Measurements from ENCODE around the gene MACF1. TPM values are rescaled to one million over a fixed set of nuclear protein-coding genes. Genes with fewer than 3 reads are reported as not detected.

The MACF1 gene
- total and polyA plus RNA-seq, 2 of the 13 experiments (the other 11 are each of a cell fraction or from before 2014, with no cell fraction given): 36.7 to 65.4 TPM

DNA sequence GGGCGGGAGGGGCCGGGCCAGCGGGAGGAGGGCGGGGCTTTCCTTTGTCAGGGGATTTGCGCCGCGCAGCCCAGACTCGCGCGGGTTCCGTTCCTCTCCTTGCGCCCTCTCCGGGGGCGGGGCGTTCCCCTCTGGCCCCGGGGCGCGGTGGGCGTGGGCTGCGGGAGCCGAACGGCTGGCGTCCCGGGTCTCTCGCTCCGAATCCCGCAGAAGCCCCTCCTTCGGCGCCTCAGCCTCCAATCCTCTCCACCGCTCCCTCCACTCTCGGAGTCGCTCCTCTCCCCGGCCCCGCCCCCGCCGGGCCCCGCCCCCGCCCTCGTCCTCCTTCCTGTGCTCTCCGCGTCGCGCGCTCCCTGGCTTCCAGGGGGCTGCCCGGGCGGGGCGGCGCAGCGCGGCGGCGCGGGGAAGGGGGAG lies 204.2 kb downstream of the MACF1 start (continued):
- TF ChIP-seq HCFC1 (IDR thresholded peaks at IDR 0.05; ENCODE audit: low read depth, low read length): no peak
- 0 out of 2 replicates have a peak, but pooled peaks have one; percentile 11 for TF ChIP-seq RFXAP (CRISPR knock-in tag; IDR thresholded peaks at IDR 0.05; ENCODE audit: borderline replicate concordance)
- no peak for TF ChIP-seq NR0B2 (CRISPR knock-in tag; IDR thresholded peaks at IDR 0.05)
- TF ChIP-seq ZNF510 (CRISPR knock-in tag; IDR thresholded peaks at IDR 0.05; ENCODE audit: low read depth): no peak
- TF ChIP-seq, protein P1, sequence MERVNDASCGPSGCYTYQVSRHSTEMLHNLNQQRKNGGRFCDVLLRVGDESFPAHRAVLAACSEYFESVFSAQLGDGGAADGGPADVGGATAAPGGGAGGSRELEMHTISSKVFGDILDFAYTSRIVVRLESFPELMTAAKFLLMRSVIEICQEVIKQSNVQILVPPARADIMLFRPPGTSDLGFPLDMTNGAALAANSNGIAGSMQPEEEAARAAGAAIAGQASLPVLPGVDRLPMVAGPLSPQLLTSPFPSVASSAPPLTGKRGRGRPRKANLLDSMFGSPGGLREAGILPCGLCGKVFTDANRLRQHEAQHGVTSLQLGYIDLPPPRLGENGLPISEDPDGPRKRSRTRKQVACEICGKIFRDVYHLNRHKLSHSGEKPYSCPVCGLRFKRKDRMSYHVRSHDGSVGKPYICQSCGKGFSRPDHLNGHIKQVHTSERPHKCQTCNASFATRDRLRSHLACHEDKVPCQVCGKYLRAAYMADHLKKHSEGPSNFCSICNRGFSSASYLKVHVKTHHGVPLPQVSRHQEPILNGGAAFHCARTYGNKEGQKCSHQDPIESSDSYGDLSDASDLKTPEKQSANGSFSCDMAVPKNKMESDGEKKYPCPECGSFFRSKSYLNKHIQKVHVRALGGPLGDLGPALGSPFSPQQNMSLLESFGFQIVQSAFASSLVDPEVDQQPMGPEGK (CRISPR knock-in tag; IDR thresholded peaks at IDR 0.05): peak; percentile 61; the same call in 1 of the 2 replicates
- no peak for TF ChIP-seq ZFP41 (CRISPR knock-in tag; IDR thresholded peaks at IDR 0.05; ENCODE audit: borderline replicate concordance)
- TF ChIP-seq MXD4 (CRISPR knock-in tag; IDR thresholded peaks at IDR 0.05): no peak
- TF ChIP-seq ETS1 (CRISPR knock-in tag; IDR thresholded peaks at IDR 0.05): no peak
- TF ChIP-seq ZNF792 (CRISPR knock-in tag; IDR thresholded peaks at IDR 0.05): peak; percentile 45; the same call in 1 of the 2 replicates
- peak; percentile 5; the same call in 1 of the 2 replicates for TF ChIP-seq ZNF331 (CRISPR knock-in tag; IDR thresholded peaks at IDR 0.05)
- TF ChIP-seq DRAP1 (CRISPR knock-in tag; IDR thresholded peaks at IDR 0.05): peak; percentile 12; the same call in 1 of the 2 replicates
- no peak for TF ChIP-seq MIXL1 (CRISPR knock-in tag; IDR thresholded peaks at IDR 0.05)
- TF ChIP-seq NAIF1 (CRISPR knock-in tag; IDR thresholded peaks at IDR 0.05; ENCODE audit: borderline replicate concordance): peak; percentile 72; the same call in 1 of the 2 replicates
- TF ChIP-seq, protein P2, sequence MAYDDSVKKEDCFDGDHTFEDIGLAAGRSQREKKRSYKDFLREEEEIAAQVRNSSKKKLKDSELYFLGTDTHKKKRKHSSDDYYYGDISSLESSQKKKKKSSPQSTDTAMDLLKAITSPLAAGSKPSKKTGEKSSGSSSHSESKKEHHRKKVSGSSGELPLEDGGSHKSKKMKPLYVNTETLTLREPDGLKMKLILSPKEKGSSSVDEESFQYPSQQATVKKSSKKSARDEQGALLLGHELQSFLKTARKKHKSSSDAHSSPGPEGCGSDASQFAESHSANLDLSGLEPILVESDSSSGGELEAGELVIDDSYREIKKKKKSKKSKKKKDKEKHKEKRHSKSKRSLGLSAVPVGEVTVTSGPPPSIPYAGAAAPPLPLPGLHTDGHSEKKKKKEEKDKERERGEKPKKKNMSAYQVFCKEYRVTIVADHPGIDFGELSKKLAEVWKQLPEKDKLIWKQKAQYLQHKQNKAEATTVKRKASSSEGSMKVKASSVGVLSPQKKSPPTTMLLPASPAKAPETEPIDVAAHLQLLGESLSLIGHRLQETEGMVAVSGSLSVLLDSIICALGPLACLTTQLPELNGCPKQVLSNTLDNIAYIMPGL (CRISPR knock-in tag; IDR thresholded peaks at IDR 0.05; ENCODE audit: borderline replicate concordance in 1 of 2, low read depth in 1 of 2): peak; percentile 11 to 14; a peak in 1 of 4 replicates
- TF ChIP-seq CHD2 (IDR thresholded peaks at IDR 0.05; ENCODE audit: low read depth, low read length): peak; percentile 76
- TF ChIP-seq, protein P3, sequence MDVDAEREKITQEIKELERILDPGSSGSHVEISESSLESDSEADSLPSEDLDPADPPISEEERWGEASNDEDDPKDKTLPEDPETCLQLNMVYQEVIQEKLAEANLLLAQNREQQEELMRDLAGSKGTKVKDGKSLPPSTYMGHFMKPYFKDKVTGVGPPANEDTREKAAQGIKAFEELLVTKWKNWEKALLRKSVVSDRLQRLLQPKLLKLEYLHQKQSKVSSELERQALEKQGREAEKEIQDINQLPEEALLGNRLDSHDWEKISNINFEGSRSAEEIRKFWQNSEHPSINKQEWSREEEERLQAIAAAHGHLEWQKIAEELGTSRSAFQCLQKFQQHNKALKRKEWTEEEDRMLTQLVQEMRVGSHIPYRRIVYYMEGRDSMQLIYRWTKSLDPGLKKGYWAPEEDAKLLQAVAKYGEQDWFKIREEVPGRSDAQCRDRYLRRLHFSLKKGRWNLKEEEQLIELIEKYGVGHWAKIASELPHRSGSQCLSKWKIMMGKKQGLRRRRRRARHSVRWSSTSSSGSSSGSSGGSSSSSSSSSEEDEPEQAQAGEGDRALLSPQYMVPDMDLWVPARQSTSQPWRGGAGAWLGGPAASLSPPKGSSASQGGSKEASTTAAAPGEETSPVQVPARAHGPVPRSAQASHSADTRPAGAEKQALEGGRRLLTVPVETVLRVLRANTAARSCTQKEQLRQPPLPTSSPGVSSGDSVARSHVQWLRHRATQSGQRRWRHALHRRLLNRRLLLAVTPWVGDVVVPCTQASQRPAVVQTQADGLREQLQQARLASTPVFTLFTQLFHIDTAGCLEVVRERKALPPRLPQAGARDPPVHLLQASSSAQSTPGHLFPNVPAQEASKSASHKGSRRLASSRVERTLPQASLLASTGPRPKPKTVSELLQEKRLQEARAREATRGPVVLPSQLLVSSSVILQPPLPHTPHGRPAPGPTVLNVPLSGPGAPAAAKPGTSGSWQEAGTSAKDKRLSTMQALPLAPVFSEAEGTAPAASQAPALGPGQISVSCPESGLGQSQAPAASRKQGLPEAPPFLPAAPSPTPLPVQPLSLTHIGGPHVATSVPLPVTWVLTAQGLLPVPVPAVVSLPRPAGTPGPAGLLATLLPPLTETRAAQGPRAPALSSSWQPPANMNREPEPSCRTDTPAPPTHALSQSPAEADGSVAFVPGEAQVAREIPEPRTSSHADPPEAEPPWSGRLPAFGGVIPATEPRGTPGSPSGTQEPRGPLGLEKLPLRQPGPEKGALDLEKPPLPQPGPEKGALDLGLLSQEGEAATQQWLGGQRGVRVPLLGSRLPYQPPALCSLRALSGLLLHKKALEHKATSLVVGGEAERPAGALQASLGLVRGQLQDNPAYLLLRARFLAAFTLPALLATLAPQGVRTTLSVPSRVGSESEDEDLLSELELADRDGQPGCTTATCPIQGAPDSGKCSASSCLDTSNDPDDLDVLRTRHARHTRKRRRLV (CRISPR knock-in tag; IDR thresholded peaks at IDR 0.05): no peak
- peak; percentile 10; the same call in 1 of the 2 replicates for TF ChIP-seq E2F1 (CRISPR knock-in tag; IDR thresholded peaks at IDR 0.05)

Measured in HepG2 (cell line).